Measurements from ENCODE around the gene GSTO1.

Gene GSTO1

GRCh38 chr10:104300736-104301292 is 46.1 kb downstream of the GSTO1 start:
- Histone ChIP-seq H3K27ac (no peak overlapping the region), H3K9ac (ENCODE audit: insufficient read length) (no peak overlapping the region), H3K4me3 (no peak overlapping the region), H3K9me3 (ENCODE audit: low read depth, low read length) (no peaks in the 10 kb centered on the region), H3K36me3 (ENCODE audit: insufficient read depth, low read length) (no peaks in the 10 kb centered on the region)
- TF ChIP-seq EZH2 (IDR thresholded peaks at IDR 0.05) (no peak), FOXP2 (optimal IDR thresholded peaks at IDR 0.05; ENCODE audit: control extremely low read depth, extremely low read length, insufficient read depth) (no peak), POLR2AphosphoS5 (IDR thresholded peaks at IDR 0.05; ENCODE audit: borderline replicate concordance, low read depth, low read length) (no peak)
- DNase-seq (ENCODE audit: low read depth, low spot score) = no peak

GRCh38 chr10:104301907-104302690 is 47.4 kb downstream of the GSTO1 start:
- DNase-seq (ENCODE audit: low read depth, low spot score) = no peak
- Histone ChIP-seq H3K4me3 (no peak overlapping the region), H3K9me3 (ENCODE audit: low read depth, low read length) (no peaks in the 10 kb centered on the region), H3K27ac (no peak overlapping the region), H3K9ac (ENCODE audit: insufficient read length) (no peak overlapping the region), H3K36me3 (ENCODE audit: insufficient read depth, low read length) (no peaks in the 10 kb centered on the region)
- no peak for TF ChIP-seq FOXP2 (optimal IDR thresholded peaks at IDR 0.05; ENCODE audit: control extremely low read depth, extremely low read length, insufficient read depth)
- TF ChIP-seq EZH2 (IDR thresholded peaks at IDR 0.05) = no peak
- no peak for TF ChIP-seq POLR2AphosphoS5 (IDR thresholded peaks at IDR 0.05; ENCODE audit: borderline replicate concordance, low read depth, low read length)

- H3K36me3 ChIP-seq (ENCODE audit: insufficient read depth, low read length) = no peaks in the 10 kb centered on the region
- H3K9ac ChIP-seq (ENCODE audit: insufficient read length) = no peak overlapping the region
- H3K9me3 ChIP-seq (ENCODE audit: low read depth, low read length) = no peaks in the 10 kb centered on the region
- no peak for DNase-seq (ENCODE audit: low read depth, low spot score)
- no peak overlapping the region for H3K27ac ChIP-seq
- TF ChIP-seq EZH2 (IDR thresholded peaks at IDR 0.05) (no peak), FOXP2 (optimal IDR thresholded peaks at IDR 0.05; ENCODE audit: control extremely low read depth, extremely low read length, insufficient read depth) (no peak), POLR2AphosphoS5 (IDR thresholded peaks at IDR 0.05; ENCODE audit: borderline replicate concordance, low read depth, low read length) (no peak)
- H3K4me3 ChIP-seq = no peak overlapping the region
These were observed 49.1 kb downstream of the GSTO1 start for GRCh38 chr10:104303594-104304355.

GRCh38 chr10:104304356-104304745 is 49.7 kb downstream of the GSTO1 start:
- TF ChIP-seq POLR2AphosphoS5 (IDR thresholded peaks at IDR 0.05; ENCODE audit: borderline replicate concordance, low read depth, low read length) (no peak), FOXP2 (optimal IDR thresholded peaks at IDR 0.05; ENCODE audit: control extremely low read depth, extremely low read length, insufficient read depth) (no peak), EZH2 (IDR thresholded peaks at IDR 0.05) (no peak)
- Histone ChIP-seq H3K27ac (no peak overlapping the region), H3K9ac (ENCODE audit: insufficient read length) (no peak overlapping the region)

GRCh38 chr10:104304927-104305326 is 50.2 kb downstream of the GSTO1 start:
- no peaks in the 10 kb centered on the region for H3K36me3 ChIP-seq (ENCODE audit: insufficient read depth, low read length)
- no peak for DNase-seq (ENCODE audit: low read depth, low spot score)
- H3K9ac ChIP-seq (ENCODE audit: insufficient read length) = no peak overlapping the region
- H3K4me3 ChIP-seq = no peak overlapping the region
- no peaks in the 10 kb centered on the region for H3K9me3 ChIP-seq (ENCODE audit: low read depth, low read length)
- no peak overlapping the region for H3K27ac ChIP-seq
- TF ChIP-seq POLR2AphosphoS5 (IDR thresholded peaks at IDR 0.05; ENCODE audit: borderline replicate concordance, low read depth, low read length) = no peak
- TF ChIP-seq FOXP2 (optimal IDR thresholded peaks at IDR 0.05; ENCODE audit: control extremely low read depth, extremely low read length, insufficient read depth) = no peak
- TF ChIP-seq EZH2 (IDR thresholded peaks at IDR 0.05) = no peak

More at GRCh38 chr10:104304356-104304745, 49.7 kb downstream of the GSTO1 start:
- DNase-seq (ENCODE audit: low read depth, low spot score) = no peak
- Histone ChIP-seq H3K9me3 (ENCODE audit: low read depth, low read length) (no peaks in the 10 kb centered on the region), H3K4me3 (no peak overlapping the region), H3K36me3 (ENCODE audit: insufficient read depth, low read length) (no peaks in the 10 kb centered on the region)

- H3K9ac ChIP-seq (ENCODE audit: insufficient read length) = no peak overlapping the region
- no peak overlapping the region for H3K27ac ChIP-seq
- no peaks in the 10 kb centered on the region for H3K9me3 ChIP-seq (ENCODE audit: low read depth, low read length)
- no peak overlapping the region for H3K4me3 ChIP-seq
- TF ChIP-seq EZH2 (IDR thresholded peaks at IDR 0.05) = no peak
- no peak for TF ChIP-seq POLR2AphosphoS5 (IDR thresholded peaks at IDR 0.05; ENCODE audit: borderline replicate concordance, low read depth, low read length)
- TF ChIP-seq FOXP2 (optimal IDR thresholded peaks at IDR 0.05; ENCODE audit: control extremely low read depth, extremely low read length, insufficient read depth) = no peak
- H3K36me3 ChIP-seq (ENCODE audit: insufficient read depth, low read length) = no peaks in the 10 kb centered on the region
- no peak for DNase-seq (ENCODE audit: low read depth, low spot score)
These were observed 52.2 kb downstream of the GSTO1 start for GRCh38 chr10:104306897-104307296.

GRCh38 chr10:104307576-104308438 is 53.1 kb downstream of the GSTO1 start:
- Histone ChIP-seq H3K9me3 (ENCODE audit: low read depth, low read length) (no peaks in the 10 kb centered on the region), H3K4me3 (no peak overlapping the region), H3K27ac (no peak overlapping the region), H3K36me3 (ENCODE audit: insufficient read depth, low read length) (no peaks in the 10 kb centered on the region), H3K9ac (ENCODE audit: insufficient read length) (no peak overlapping the region)
- no peak for TF ChIP-seq EZH2 (IDR thresholded peaks at IDR 0.05)
- TF ChIP-seq FOXP2 (optimal IDR thresholded peaks at IDR 0.05; ENCODE audit: control extremely low read depth, extremely low read length, insufficient read depth) = no peak
- no peak for TF ChIP-seq POLR2AphosphoS5 (IDR thresholded peaks at IDR 0.05; ENCODE audit: borderline replicate concordance, low read depth, low read length)
- no peak for DNase-seq (ENCODE audit: low read depth, low spot score)

All from SK-N-MC (cell line).